GM12864 (cell line): Measurements from ENCODE around the gene NUP62.

Source experiments
- DNase-seq: peaks from one replicate; pipeline ENCODE4 v3.0.0-alpha.2; 2011; ENCODE audit warnings: low read depth
- H3K4me3 ChIP-seq: 2 replicates; pipeline ENCODE4 v1.5.1; 2011; ENCODE audit warnings: mild to moderate bottlenecking, low read depth, low read length, control low read depth
- CTCF ChIP-seq: IDR thresholded peaks from 2 replicates; pipeline ENCODE4 v1.5.1; 2011; ENCODE audit warnings: low read depth, mild to moderate bottlenecking, moderate library complexity, low read length, control low read depth, inconsistent platforms; ENCODE audit errors: missing control alignments

NUP62 gene

GRCh38 chr19:49895566-49896297 is 33.6 kb downstream of the NUP62 start:
- no peak for DNase-seq
- peak overlapping the region; percentile 59 for H3K4me3 ChIP-seq
- no peak for TF ChIP-seq CTCF

- DNase-seq: no peak
- peak overlapping the region; percentile 59 for H3K4me3 ChIP-seq
- no peak for TF ChIP-seq CTCF
Observed at GRCh38 chr19:49894879-49895565, 34.3 kb downstream of the NUP62 start.

GRCh38 chr19:49894011-49894664 is 35.2 kb downstream of the NUP62 start:
- no peak for TF ChIP-seq CTCF
- no peak for DNase-seq
- H3K4me3 ChIP-seq: peak overlapping the region; percentile 59

GRCh38 chr19:49892716-49893115 is 36.6 kb downstream of the NUP62 start:
- no peak for DNase-seq
- H3K4me3 ChIP-seq: peak overlapping the region; percentile 36; the same call in 1 of the 2 replicates
- TF ChIP-seq CTCF: no peak

GRCh38 chr19:49891393-49891792 is 37.9 kb downstream of the NUP62 start:
- no peak for DNase-seq
- no peak for TF ChIP-seq CTCF
- H3K4me3 ChIP-seq: no peak overlapping the region; the same call in 1 of the 2 replicates

- peak overlapping the region; percentile 36 for H3K4me3 ChIP-seq
- no peak for DNase-seq
- no peak for TF ChIP-seq CTCF
Observed at GRCh38 chr19:49890349-49891311, 38.7 kb downstream of the NUP62 start.
